ENCODE measurements around the gene SMOC2.

SMOC2 gene

DNA sequence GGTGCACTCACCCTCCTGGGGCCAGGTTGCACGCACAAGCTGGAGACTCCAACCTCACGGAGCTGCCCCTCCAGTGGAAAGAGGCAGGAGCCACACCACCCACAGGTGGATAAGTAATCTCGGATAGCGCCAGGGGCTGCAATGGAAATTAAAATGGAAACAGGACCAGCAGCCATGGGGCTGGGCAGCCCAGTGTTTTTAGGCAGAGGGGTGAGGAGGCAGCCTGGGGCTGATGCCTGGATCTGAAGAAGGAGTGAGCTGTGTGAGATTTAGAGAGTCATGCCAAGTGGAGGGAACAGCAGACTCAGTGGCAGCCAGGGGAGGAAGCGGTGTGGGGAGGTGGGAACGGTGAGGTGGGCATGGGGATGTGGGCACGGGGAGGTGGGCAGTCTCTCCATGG is 275.6 kb downstream of the SMOC2 start:
- no peak for DNase-seq

DNA sequence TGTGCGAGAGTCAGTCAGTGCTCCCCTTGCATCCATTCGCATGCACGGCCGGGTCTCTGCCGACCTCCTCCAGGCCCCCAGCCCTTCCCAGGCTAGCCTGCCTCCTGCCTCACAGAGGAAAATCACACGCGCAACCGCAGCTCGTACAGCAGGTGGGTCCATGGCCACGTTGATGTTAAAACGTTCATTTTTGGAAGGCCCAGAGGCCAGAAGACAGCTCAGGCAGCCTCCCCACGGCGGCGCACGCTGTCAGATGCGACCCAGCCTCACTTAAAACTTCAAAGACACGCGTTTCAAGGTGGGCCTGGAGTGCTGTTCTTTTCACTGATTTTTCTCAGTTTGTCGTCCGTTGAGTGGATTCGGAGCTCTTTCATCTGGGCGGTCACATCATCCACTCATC is 276.5 kb downstream of the SMOC2 start:
- DNase-seq, result no peak

All from fibroblast of skin of right quadriceps (primary cell).